ENCODE results near the gene ERBB2.
A peak's percentile ranks its signal among the peaks of the same experiment; 100 is the strongest.
"Not testable (repeated sequence)": the region's sequence is repeated elsewhere in the genome, so short reads cannot be mapped to it uniquely, and the experiment has no call there.

Gene ERBB2

DNA sequence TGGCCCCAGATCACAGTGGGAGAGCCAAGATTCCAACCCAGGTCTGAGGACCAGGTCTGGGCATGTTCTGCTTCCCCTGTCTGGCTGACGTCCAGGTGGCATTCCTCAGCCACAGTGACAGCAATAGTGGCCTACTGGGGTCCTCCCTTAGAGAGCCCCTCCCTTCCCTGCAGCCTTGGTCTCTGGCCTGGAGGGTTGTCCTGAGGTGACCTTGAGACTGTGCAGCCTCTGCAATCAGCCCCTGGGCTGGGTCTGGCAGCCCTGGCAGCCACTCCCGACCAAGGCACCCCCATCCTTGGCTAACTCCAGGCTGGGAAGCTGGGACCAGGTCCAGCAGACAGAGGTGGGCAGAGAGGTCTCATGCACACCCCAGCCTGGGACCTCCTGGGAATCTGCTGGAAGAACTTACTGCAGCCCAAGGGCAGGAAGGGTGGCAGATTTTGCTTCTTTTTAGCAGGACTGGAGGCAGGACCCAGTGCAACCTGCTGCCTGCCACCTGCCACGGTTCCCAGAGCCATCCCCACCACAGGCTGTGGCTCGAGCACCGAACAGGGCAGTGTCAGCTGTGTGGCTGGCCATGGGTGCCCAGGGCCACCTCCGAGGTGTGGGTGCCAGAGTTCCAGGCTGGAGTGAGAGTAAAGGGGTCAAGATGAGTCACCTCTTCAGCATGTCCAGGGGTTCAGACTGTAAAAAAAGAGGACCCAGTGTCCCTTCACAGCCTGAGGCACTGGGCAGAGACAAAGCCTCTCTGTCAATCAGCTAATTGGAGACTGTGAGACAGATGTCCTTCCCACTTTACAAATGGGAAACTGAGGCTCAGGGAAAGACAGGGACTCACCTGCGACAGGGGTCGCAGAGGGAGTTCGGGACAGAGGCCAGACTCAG lies 50.5 kb downstream of the ERBB2 start:
- DNase-seq, result no peak

DNA sequence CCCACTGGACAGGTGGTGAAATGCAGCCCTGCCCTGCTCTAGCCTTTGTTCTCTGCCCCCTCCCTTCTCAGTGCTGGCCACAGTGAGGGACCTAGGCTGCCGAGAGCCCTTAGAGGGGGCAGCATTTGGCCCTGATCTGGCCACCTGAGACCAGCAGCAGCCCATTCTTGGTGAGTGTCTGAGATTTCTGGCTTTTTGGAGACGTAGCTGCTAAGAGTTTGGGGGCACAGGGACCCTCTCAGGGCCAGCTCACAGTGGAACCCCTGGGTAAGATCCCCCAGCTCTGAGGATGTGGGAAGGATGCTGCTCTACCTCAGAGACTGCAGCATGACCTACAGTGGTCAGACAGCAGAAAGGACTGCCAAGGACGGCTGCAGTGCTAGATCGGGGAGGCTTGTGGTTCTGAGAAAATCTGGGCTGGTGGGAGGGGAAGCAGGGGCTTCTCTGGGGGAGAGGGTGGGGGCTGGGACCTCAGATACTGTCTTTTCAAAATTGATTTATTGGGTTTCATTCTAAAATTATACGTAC lies 51.2 kb downstream of the ERBB2 start:
- DNase-seq, result no peak

DNA sequence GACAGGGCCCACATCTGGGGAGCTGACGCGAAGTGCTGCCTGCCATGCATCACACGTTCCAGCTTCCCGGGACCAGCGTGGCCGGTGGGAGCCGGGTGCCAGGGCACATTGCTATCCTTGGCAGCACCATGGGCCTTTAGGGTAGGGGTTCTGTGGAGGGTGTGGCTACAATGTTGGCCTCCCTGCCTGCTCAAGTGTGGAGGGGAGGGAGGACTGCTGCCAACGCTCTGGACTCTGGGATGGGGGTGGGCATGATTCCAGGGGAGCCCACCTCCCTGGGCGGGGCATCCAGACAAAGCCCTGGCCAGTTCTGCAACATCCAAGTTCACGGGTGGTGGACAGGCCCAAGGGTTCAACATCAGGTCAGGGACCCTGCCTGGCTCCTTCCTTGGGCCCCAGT lies 51.8 kb downstream of the ERBB2 start:
- DNase-seq, result no peak

DNA sequence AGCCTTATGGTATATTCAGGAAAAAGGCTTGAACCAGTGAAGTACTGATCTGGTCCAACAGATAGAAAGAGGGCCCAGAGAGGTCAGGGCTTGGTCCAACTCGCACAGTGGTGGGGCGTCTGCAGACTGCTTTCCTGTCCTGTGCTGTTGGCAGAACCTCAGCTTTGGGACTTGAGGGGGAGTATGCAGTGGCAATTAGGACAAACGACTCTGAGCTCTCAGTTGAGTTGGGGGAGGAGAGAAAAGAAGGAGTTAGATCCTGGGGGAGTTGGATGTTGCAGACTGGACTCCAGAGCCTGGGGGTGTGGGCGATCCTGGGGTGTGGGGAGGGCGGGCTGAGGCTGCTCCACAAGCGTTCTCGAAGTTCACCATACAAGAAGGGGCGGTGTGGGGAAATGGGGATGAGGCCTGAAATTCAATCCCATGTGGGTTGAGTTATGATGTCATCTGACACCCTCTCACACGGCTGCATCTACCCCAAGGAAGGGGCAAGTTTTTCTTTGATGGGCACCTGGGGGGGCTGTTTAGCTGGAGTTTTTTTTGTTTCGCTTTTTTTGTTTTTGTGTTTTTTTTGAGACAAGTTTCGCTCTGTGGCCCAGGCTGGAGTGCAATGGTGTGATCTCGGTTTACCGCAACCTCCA lies 52.5 kb downstream of the ERBB2 start:
- DNase-seq, result no peak

DNA sequence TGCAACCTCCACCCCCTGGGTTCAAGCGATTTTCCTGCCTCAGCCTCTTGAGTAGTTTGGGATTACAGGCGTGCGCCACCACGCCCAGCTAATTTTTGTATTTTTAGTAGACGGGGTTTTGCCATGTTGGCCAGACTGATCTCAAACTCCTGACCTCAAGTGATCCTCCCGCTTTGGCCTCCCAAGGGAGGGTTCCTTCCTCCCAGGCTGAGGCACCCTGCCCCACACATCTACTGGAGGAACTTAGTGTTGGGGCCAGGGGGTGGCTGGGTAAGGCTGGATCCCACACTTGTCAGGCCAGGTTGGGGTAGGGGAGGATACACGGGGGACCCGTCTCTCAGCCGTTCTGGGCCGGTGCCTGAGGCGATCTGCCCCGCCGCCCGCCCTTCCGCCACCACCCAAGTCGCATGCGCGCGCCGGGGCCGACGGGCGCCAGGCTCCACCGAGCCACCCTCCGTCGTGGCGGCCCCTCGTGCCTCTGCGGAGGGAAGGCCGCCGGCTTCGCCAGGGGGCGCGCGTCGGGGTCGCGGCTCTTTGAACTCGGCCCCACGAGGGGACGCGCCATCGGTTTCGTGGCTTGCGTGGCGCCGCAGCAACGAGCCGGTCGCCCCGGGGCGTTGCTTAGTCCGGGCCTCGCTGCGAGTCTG lies 53.8 kb downstream of the ERBB2 start:
- DNase-seq, result no peak

DNA sequence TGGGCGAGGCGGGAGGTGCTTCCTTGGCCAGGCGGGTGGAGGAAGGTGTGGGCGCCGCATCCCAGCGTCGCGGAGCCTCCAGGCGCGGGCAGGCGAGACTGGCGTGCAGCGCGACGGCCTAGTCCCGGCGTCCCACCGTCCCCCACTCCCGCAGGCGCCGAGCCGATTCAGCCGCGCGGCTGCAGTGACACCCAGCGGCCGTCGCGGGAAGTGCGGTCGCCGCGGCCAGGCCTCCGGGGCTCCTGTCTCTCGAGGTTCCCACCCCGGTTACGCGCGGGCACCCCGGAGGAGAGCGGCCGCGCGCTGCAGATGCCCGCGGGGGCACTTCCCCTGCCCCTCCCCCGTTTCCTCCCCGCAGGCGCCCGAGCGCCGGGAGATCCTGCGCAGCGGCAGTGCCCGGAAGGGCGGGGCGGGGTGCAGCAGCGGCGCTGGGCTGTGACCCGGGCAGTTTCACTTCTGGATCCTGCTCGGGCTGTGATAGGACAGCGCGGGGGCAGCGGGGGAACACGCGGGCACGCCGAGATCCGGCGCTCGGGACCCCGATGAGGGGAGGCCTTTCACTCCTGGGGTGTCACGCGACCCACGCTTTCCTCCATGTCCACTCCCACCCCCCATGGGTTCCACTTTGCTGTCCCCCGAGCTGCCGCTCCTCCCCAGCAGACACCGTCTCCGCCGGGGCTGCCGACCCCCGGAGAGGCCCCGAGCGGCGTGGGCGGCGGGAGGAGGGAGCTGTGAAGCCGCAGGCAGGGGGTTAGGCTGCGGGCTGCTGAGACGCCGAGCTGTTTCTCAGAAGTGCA lies 54.5 kb downstream of the ERBB2 start:
- peak; percentile 53 for DNase-seq

DNA sequence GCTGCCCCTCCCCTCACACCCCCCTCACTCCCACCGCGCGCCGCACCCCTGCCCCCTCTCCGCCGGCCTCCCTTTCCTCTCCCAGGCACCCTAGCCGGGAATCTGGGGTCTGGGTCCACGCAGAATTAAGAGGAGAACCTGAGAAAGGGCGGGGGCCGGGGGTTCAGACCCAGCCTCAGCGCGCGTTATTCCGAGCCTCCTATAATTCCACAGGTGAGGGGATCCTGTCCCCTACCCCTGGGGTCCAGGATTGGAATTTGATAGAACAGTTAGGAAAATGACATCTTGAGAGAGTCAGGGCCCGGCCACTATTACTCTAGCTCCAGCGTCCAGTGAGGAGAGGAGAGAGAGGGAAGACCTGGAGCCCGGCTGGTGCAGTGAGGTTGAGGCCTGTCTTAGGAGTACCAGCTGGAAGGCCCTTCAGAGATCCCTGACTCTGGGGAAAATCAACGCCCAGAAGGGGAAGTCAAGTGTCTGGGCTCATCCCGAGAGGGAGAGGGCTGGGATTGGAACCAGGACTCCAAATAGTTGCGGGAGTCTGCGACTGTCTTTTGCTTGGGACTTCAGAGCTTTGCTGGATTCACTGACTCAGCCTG lies 55.2 kb downstream of the ERBB2 start:
- no peak for DNase-seq

DNA sequence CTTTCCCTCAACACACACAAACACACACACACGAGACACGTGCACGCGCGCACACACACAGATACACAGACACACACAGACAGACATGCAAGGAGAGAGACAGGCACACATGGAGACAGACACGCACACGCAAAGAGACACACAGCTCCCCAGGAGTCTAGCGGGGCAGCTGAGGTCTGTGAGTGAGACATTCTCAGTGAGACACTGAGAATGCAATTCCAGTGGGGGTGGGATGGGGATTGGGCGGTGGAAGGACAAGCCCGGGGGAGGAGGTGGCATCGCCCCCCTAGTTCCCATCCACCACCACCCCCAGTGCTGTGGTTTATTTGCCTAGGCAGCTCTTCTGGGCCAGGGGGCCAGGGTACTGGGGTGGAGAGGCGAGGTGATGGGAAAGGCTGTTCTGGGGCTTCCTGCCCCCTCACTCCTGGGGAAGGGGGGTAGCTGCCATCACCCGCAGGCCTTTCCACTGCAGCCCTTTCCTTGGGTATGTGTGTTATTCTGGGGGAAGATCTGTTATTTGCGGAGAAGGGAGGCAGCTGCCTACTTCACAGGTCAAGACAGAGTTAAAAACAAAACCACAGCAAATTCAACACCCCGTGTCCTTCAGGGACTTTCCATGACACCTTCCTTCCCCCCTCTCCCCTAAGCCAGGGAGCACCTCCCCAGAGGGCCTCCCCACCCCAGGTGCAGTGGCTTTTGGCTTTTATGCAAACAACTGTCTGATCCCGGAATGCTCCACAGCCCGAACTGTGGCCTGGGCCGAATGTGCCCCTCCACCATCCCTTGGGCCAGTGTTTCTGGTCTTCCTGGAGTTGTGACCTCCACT lies 55.9 kb downstream of the ERBB2 start:
- no peak for DNase-seq

DNA sequence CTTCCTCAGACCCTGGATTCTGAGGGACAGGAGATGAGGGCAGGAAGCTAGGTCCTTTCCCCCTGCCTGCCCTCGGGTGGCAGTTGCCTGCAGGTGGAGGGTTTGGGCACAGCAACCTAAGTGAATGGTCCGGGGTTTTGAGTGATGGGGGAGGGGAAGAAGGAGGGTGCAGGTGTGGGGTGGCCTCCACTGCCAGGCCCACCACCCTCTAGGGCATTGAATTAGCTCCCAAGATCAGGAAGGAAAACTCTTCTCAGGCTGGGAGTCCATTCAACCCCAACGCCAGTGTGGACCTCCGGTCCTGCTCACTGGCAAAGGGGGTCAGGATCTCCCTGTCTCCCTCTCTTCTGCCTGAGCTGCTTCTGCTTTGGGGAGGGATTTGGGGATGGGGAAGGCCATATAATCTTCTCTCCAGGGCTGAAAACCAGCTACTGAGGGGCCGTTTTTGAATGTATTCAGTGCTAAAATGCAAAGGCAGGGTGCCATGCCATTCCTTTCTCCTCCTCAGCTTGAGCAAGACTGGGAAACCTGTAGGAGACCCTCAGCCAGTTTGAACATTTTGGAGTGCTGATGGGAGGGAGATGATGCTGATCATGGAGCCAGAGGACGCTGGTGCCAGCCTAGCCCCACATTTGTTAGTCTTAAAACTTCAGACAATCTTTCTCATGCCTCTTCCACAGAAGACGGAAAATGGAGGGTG lies 56.7 kb downstream of the ERBB2 start:
- DNase-seq, result no peak

DNA sequence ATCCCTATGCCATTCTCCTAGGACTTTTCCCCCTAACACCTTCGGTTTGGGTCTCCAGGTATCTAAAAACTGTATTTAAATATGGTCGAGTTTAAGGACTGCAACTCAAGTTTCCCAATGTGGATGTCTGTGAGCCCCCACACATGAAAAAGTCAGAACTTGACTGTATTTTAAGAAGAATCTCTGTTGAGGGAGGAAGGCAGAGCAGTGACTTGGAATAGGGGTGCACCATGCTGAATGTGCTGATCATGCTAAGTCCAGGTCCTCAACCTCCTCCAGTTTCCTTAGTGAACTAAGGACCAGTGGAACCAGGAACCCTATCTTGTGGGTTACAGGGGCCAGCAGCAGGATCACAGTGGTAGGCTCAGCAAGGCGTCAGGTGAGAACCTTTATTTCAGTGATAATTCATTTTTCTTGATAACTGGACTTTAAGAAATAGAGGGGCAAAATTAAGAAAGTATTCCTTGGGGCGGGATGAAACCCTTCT lies 57.4 kb downstream of the ERBB2 start:
- no peak for DNase-seq

DNA sequence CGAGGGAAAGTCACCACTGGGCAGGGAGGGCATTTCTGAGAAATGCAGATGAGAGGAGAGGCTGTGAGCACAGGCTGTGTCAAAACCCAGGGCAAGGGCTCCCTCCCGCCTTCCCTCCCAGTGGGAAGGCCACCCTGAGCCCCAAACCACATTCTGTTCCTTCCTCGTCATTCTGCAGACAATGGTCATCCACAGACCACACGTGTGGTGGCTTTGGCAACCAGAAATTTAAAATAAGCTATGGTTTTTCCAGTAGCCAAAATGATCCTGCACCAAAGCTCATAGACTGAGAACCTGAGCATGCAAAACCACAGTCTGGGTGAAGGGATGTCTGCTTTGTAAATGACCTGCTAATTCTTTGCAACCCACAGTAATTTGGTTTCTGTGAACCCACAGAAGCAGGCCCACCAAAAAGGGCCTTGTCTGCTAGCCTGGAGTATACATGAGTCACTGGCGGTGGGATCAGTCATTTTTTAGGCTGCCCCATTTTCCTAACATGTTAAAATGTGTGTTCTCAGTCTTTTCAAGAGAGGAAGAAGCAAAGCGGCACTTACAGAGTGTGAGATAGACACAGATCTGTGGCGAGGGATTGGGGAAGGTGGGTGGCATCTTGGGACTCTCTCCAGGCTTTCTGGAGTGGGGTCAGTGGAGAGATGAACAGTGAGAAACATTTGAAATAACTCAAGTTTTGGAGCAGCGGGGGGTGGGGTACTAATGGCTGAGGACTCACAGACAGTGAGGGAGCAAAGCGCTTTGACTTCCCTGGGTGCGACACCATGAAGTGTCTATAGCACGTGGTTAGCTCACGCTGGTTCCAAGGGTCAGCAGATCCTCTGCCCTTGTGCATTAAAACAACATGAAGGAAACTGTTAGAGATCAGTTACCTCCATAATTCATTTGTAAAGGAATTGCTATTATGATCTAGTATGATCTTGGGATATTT lies 58.3 kb downstream of the ERBB2 start:
- no peak for DNase-seq

DNA sequence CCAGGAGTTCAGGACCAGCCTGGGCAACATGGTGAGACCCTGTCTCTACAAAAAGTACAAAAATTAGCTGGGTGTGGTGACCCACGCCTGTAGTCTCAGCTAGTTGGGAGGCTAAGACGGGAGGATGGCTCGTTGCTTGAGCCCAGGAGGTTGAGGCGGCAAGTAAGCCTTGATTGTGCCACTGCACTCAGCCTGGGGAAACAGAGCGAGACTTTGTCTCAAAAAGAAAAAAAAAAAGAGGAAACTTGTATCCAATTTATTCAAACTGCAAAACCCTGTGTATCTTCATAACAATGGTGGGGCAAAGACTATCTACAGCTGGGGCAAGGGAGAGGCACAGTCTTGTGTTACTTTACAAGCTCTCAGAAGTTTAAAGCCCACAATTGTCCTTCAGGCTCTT lies 59.3 kb downstream of the ERBB2 start:
- DNase-seq, result no peak

DNA sequence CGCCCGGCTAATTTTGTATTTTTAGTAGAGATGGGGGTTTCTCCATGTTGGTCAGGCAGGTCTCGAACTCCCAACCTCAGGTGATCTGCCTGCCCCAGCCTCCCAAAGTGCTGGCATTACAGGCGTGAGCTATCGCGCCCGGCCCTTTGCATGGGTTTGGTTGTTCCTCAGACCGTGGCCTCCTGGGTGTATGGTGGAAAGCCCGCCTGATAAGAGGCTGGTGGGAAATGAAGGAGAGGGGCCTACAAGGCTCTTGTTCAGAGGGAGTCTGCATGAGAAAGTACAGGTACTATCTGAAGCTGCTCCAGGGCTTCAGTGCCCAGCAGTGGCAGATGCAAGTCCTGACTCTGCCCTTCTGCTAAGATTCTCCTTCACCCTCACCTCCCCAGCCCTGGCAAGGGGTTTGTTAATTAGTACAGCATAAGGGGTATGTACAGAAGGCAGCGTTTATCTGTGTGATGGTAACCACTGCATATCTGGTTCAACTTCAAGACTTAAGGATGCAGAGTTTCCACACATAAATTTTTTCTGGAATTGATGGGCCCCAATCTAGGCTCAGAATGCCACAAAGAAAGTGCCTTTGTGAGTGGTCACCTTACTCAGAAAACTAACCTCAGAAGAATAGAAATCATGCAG lies 62.1 kb downstream of the ERBB2 start:
- no peak for DNase-seq

DNA sequence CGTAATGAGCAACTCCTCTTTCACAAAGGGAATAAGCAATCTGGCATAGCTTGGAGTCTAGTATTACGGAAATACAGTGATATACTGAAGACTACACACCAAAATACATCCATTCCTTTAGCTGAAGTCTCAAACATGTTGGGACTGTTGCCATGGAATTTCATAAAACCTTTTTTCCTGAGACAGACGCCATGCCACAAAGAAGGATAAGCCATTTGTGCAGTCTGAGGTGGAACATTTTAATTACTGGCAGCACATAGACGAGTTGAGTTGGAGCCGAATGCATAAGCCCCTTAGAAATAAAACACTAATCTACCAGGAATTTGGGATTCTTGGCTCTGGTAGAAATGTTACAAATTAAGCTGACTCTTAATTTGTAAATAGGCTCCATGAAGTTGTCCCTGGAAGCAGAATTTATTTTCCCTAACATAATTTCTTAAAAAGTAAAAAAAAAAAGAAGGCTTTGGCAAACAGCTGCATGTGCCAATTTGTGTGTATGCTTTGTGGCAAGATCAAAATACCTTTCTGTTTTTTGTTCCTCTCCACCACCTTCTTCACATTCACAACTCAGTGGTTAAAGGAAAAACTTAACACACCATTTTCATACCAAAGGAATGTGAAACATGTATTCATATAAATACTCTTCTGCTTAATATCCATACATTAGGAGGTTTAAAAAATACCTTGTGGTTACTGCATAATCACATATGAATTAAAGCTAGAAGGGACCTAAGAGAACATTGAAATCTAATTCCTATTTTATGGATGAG lies 63.4 kb downstream of the ERBB2 start:
- DNase-seq, result no peak

DNA sequence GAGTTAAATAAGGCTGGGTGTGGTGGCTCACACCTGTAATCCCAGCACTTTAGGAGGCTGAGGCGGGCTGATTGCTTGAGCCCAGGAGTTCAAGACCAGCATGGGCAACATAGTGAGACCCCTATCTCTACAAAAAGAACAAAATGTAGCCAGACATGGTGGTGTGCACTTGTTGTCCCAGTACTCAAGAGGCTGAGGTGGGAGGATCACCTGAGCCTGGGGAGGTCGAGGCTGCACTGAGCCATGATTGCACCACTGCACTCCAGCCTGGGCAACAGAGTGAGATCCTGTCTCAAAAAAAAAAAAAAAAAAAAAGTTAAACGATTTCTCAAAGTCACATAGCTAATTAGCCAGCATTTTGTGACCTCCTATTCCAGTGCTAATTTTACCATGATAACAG lies 64.3 kb downstream of the ERBB2 start:
- DNase-seq, result not testable (repeated sequence)

DNA sequence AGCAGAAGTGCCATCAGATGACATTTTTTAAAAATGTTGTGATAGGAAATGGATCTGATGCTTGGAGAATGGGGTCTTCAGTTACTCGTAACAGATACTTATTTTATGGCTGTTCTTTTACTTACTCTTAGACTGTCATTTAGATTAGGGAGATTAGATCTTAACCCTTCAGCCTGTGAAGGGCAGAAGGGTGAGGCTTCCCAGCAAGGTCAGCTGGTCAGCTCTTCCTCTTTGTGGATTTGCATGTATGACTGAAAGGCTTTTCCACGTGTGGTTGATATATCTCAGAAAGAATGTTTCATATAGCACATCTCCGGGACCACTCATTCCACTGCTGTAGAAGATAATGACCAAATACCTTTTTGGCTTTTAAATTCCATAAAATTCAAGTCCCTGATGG lies 65.3 kb downstream of the ERBB2 start:
- no peak for DNase-seq

DNA sequence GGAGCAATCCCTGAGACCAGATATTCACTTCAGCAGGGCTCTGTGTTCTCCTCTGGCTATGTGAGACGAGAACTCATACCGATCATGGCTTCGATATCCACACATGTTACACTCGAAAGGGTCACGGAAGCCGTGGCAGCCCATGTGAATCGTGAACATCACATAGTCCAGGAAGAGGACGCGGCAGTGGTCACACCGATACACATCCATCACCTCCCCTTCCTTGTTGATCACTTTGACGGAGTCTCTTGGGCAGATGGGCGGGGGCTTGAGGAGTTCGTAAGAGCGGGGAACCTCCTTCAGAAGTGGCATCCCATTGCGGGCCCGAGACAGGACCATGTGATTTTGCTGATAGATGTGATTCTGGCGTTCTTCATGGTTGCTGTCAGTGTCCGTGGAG lies 65.9 kb downstream of the ERBB2 start:
- DNase-seq, result no peak

DNA sequence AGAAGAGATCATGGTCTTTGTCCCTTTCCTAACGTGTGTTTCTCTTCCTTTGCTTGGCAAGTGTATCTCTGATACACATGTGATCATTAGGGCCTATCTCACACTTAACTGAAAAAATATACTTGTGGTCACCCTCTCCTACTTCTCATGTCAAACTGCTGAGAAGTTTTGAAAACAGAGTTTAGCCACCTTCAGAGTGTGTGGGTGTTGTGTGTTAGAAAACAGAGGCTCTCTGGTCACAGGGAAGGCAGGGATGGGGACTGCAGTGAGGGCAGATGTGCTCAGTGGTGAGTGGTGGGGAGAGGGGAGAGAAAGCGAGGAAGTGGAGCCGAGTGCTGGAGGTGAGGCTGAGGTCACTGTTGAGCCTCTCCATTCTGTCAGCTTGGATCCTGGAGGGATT lies 67.3 kb downstream of the ERBB2 start:
- DNase-seq, result no peak
